Activated T-helper 9 cell treated with anti-CD3 and anti-CD28 coated beads, Interleukin-2, amount 50 U/mL, for 16 hours (primary cell): ENCODE measurements around the gene AP3B1.

Experiments
- DNase-seq: peaks from one replicate; pipeline ENCODE4 v3.0.0-alpha.2; 2020; ENCODE audit warnings: low read depth

The AP3B1 gene, protein sequence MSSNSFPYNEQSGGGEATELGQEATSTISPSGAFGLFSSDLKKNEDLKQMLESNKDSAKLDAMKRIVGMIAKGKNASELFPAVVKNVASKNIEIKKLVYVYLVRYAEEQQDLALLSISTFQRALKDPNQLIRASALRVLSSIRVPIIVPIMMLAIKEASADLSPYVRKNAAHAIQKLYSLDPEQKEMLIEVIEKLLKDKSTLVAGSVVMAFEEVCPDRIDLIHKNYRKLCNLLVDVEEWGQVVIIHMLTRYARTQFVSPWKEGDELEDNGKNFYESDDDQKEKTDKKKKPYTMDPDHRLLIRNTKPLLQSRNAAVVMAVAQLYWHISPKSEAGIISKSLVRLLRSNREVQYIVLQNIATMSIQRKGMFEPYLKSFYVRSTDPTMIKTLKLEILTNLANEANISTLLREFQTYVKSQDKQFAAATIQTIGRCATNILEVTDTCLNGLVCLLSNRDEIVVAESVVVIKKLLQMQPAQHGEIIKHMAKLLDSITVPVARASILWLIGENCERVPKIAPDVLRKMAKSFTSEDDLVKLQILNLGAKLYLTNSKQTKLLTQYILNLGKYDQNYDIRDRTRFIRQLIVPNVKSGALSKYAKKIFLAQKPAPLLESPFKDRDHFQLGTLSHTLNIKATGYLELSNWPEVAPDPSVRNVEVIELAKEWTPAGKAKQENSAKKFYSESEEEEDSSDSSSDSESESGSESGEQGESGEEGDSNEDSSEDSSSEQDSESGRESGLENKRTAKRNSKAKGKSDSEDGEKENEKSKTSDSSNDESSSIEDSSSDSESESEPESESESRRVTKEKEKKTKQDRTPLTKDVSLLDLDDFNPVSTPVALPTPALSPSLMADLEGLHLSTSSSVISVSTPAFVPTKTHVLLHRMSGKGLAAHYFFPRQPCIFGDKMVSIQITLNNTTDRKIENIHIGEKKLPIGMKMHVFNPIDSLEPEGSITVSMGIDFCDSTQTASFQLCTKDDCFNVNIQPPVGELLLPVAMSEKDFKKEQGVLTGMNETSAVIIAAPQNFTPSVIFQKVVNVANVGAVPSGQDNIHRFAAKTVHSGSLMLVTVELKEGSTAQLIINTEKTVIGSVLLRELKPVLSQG

DNA sequence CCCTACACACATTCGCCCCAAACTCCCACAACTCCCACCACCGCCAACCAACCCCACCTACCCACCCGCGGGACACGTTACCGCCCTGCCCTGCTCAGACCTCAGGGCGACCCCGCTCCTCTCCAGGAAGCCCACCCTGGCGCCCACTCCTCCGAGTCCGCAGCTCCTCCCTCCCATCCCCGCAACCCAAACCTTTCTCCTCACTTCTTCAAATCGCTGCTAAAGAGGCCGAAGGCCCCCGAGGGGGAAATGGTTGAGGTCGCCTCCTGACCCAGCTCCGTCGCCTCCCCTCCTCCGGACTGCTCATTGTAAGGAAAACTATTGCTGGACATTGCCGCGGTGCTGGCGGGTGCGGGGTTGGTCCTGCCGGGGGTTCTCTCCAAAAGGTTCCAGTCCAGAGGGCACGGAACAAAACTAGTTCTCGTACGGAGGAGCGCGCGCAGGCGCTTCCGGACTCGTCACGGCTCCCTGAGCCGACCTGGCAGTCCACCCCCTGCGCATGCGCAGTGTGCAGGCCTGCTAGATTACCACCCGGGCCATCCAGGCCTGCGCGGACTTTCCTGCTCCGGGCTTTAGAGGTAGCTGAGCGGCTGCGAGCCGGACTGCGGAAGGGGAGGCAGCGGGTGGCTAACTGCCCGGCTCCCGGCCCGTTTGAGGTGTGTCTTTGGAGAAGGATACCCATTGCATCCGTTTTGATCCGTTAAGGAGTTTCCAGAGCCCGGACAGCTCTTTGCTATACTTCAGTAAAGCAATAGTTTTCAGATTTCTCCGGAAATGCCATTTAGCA is at the start of gene AP3B1:
AP3B1 (minus strand) TSS at position 451 of the 787 bp plus-strand sequence; CDS start at position 332, 119 bp downstream.
- DNase-seq: peak; percentile 97

DNA sequence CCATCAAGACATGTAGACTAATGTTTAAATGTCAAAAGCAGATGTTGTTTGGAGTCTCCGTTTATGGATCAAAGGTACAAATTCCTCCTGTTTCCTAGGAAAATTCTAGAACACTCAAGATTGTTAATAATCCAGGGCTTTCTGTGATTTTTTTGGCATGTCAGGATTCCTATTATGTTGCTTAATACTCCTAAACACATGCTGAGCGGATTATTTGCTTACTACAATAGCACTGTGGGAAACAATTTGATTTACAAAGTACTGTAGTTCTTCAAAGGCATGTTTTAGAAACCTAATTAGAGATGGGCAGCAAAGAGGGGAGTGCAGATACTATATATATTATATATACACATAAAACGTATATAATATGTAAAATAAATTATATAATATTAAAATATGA is 46.9 kb upstream of the AP3B1 start:
- no peak for DNase-seq

- DNase-seq: no peak
Observed at GRCh38 chr5:78339617-78340436, 45.3 kb upstream of the AP3B1 start.

GRCh38 chr5:78336698-78337097 is 42.2 kb upstream of the AP3B1 start:
- no peak for DNase-seq

DNA sequence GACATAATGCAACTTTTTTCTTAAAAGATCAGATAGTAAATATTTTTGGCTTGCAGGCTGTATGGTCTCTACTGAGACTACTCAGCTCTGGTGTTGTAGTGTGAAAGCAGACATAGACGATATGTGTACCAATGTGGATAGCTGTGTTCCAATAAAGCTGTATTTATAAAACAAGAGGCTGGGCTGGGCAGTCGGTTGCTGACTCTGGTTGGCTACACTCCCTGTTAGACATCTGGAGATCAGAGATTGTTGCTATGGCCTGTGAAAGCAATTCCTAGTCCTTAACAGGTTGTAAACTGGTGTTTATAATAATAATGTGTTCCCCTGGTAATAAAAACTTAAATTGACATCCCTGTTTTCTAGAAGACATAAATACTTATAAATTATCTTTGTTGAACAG is 41.5 kb upstream of the AP3B1 start:
- no peak for DNase-seq

DNA sequence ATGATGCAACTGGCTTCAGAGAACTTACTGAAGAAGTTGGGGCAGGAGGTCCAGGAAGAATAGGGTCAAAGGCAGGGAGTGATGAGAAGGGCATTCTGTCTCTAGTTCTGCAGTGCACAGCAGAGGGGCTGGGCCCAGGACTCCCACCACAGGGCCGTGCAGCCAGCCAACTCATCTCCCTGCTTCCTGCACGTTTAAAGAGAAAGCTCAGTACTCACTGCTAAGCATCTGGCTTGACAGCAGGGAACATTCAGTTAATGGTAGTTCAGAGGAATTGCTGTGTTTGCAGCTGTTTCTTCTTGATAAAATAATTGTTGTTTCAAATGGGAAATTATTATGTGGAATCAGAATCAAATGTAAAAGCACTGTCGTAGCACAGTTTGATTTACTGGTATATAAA is 40.3 kb upstream of the AP3B1 start:
- DNase-seq: no peak

DNA sequence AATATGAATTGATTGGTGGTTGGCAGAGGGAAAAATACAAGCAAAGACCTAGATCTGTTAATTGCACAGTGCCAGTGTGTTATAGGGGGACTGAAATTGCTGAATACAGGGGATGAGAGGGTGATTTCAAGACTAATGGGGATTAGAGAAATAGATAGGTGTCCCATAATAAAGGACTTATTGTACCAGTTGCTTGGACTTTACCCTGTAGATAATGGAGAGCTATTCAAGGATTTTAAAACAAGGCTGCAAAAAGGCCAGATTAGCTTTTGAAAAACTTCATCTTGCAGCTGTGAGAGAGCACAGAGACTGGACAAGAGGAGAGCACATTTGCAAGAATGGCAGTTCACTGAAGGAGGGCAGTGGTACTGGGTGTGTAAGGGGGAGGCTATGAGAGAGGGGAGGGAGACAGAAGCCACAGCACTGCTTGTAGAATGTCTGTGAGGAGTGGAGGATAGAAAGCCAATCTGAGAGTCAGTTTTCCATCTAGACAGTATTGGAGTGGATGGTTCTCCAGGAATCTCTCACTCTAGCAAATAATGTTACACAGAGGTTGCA is 37.1 kb upstream of the AP3B1 start:
- DNase-seq: no peak

- DNase-seq: no peak
Observed at GRCh38 chr5:78328585-78329173, 34.2 kb upstream of the AP3B1 start.

- no peak for DNase-seq
Observed at GRCh38 chr5:78327761-78328510, 33.4 kb upstream of the AP3B1 start.

- no peak for DNase-seq
Observed at GRCh38 chr5:78326930-78327329, 32.4 kb upstream of the AP3B1 start.

- no peak for DNase-seq
Observed at GRCh38 chr5:78323241-78323640, 28.7 kb upstream of the AP3B1 start.

- DNase-seq: no peak
Observed at GRCh38 chr5:78320401-78320800, 25.9 kb upstream of the AP3B1 start.

DNA sequence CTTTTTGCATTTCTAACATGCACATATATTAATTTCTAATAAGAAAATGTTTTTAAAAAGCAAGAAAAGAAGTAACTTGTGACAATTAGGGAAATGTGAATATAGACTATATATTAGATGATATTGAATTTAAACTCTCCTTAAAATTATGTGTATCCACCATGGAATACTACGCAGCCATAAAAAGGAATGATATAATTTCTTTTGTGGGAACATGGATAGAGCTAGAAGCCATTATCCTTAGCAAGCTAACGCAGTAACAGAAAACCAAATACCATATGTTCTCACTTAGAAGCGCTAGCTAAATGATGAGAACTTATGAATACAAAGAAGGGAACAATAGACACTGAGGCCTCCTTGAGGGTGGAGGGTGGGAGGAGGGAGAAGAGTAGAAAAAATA is 23.8 kb upstream of the AP3B1 start:
- DNase-seq: no peak

DNA sequence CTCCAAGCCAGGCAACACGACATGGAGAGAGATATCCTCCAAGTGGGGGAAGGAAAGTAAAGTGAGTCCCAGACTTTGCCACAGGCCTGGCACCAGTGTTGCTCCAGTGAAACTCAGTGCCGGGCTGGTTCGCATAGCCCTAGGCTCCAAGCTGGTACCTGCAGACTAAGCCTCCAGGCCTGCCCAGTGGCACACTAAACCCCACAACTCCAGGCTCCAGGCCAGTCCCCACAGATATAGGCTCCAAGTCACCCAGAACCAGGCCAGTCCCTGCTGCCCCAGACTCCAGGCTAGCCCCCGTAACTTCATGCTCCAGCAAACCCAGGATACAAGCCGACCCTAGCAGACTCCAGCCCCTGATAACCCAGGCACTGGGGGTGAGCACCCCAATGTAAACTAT is 23.0 kb upstream of the AP3B1 start:
- DNase-seq: no peak

DNA sequence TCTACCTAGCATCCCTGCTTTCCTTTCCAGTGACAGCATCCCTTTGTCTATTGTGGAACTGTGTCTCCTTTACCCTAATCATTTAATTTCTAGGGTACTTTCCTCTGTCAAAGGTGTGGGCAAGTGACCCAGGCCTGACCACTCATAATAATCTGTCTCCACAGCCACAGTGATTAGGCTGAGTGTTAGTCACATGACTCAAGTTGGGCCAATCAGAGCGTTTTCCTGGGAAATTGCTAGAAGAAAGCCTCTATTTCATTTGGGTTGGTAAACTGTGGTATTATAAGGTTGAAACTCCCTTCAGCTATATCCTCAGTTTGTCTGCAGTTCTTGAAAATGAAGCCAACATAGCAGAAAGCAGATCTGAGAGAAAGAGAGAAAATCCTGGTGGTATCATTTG is 14.2 kb upstream of the AP3B1 start:
- DNase-seq: no peak

- no peak for DNase-seq
Observed at GRCh38 chr5:78300464-78301045, 6.1 kb upstream of the AP3B1 start.

DNA sequence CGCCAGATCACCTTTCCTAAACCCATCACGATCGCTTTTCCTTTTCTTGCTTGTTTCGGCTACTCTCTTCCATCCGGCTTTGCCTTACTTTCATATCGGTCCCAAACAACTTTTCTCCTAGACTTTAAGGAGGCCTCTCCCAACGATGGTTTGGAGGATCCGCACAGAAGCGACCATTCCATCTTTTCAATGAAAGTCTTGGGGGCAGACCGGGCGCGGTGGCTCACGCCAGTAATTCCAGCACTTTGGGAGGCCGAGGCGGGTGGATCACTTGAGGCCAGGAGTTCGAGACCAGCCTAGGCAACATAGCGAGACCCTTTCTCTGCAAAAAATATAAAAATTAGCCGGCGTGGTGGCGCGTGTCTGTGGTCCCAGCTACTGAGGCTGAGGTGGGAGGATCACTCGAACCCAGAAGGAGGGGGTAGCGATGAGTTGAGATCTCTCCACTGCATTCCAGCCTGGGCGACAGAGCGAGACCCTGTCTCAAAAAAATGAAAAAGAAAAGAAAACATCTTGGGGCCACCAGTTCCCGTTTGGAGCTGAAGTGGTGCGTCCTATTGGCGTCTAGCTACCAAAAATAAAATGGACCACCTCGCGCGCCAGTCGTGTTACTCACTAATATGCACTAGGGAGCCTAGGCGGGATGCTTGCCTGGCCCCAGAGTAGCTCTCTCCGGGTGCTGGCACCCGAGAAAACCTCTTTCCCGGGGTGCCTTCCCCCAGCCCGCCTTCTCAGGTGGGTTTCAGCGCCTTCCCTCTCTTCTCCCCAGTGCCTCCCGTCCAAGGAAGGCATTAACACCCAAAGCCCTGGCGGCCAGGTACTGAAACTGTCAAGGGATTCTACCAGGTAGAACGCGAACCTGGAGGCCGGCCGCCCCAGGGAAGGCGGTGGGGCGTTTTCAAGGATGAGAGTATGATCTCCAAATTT is 800 bp upstream of the AP3B1 start:
- peak; percentile 43 for DNase-seq

- no peak for DNase-seq
Observed at GRCh38 chr5:78293851-78294247, 649 bp downstream of the AP3B1 start.
